HepG2 (cell line): ENCODE measurements around the gene BTBD19. TPM values are rescaled to one million over a fixed set of nuclear protein-coding genes. Genes with fewer than 3 reads are reported as not detected.

Source experiments
- CBX5 ChIP-seq: sonication (generic); formaldehyde crosslinking; IDR thresholded peaks from 2 replicates; pipeline ENCODE4 v1.4.0; 2020; ENCODE audit warnings: missing genetic modification reagents, borderline replicate concordance
- GATAD2A ChIP-seq: IDR thresholded peaks from 2 replicates; pipeline ENCODE4 v1.6.1; 2016
- HNRNPL ChIP-seq: fragments of 200-400 bp; formaldehyde crosslinking; IDR thresholded peaks from 2 replicates; pipeline ENCODE4 v1.6.1; 2017; ENCODE audit warnings: mild to moderate bottlenecking, low read depth, low read length
- MLLT10 ChIP-seq: sonication (generic); formaldehyde crosslinking; IDR thresholded peaks from 2 replicates; pipeline ENCODE4 v1.4.0; 2020; ENCODE audit warnings: missing genetic modification reagents
- NFIB ChIP-seq: sonication (generic); formaldehyde crosslinking; IDR thresholded peaks from 2 replicates; pipeline ENCODE4 v1.9.0; 2021; ENCODE audit warnings: missing genetic modification reagents, mild to moderate bottlenecking, borderline replicate concordance
- PHF5A ChIP-seq: IDR thresholded peaks from one replicate; pipeline ENCODE4 v1.6.1; 2018; ENCODE audit warnings: low read depth, missing genetic modification reagents; ENCODE audit not compliant: unreplicated experiment
- SALL1 ChIP-seq: sonication (generic); formaldehyde crosslinking; IDR thresholded peaks from 2 replicates; pipeline ENCODE4 v1.8.0; 2022; ENCODE audit warnings: mild to moderate bottlenecking, missing genetic modification reagents
- TBL1XR1 ChIP-seq: fragments of 150-350 bp; IDR thresholded peaks from 2 replicates; pipeline ENCODE4 v1.6.1; 2014; ENCODE audit warnings: borderline replicate concordance, low read length; ENCODE audit not compliant: partially characterized antibody
- TRIM24 ChIP-seq: sonication (generic); formaldehyde crosslinking; IDR thresholded peaks from 2 replicates; pipeline ENCODE4 v1.8.0; 2022; ENCODE audit warnings: mild to moderate bottlenecking, missing genetic modification reagents
- ZC3H4 ChIP-seq: sonication (generic); formaldehyde crosslinking; IDR thresholded peaks from 2 replicates; pipeline ENCODE4 v1.4.0; 2020; ENCODE audit warnings: missing genetic modification reagents, borderline replicate concordance
- ZNF12 ChIP-seq: sonication (generic); formaldehyde crosslinking; IDR thresholded peaks from 2 replicates; pipeline ENCODE4 v1.5.0; 2020; ENCODE audit warnings: missing genetic modification reagents
- ZNF431 ChIP-seq: sonication (generic); formaldehyde crosslinking; IDR thresholded peaks from 2 replicates; pipeline ENCODE4 v1.9.0; 2022; ENCODE audit warnings: missing genetic modification reagents, low read depth, mild to moderate bottlenecking, borderline replicate concordance
- ZNF484 ChIP-seq: sonication (generic); formaldehyde crosslinking; IDR thresholded peaks from 2 replicates; pipeline ENCODE4 v1.5.1; 2020; ENCODE audit warnings: mild to moderate bottlenecking, low read depth, missing genetic modification reagents, borderline replicate concordance
- ZNF530 ChIP-seq: sonication (generic); formaldehyde crosslinking; IDR thresholded peaks from 2 replicates; pipeline ENCODE4 v1.5.0; 2020; ENCODE audit warnings: low read depth, mild to moderate bottlenecking, missing genetic modification reagents
- ZNF557 ChIP-seq: sonication (generic); formaldehyde crosslinking; IDR thresholded peaks from 2 replicates; pipeline ENCODE4 v1.4.0; 2020; ENCODE audit warnings: missing genetic modification reagents
- ZNF614 ChIP-seq: IDR thresholded peaks from 2 replicates; pipeline ENCODE4 v1.6.1; 2018; ENCODE audit warnings: missing biosample characterization, missing genetic modification reagents, inconsistent platforms, borderline replicate concordance
- ZSCAN31 ChIP-seq: sonication (generic); formaldehyde crosslinking; IDR thresholded peaks from 2 replicates; pipeline ENCODE4 v1.5.0; 2020; ENCODE audit warnings: low read depth, mild to moderate bottlenecking, missing genetic modification reagents
- polyA plus RNA-seq, 8 experiments: library from polyadenylated mRNA; depleted of rRNA in 3 of 8; stranded (reverse) in 7 of 8; unstranded in 1 of 8; fragments of >200 nt; fragmentation: Illumina TruSeq in 4 of 8; extraction: Trizol in 4 of 8; gene quantifications; 2 replicates each; pipeline versions ENCODE4 v1.2.1 to v1.2.3, GENCODE V29; 2011 to 2016; ENCODE audit warnings: low read depth in 4 of 8, missing spikeins in 1 of 8, mixed read lengths in 1 of 8; ENCODE audit not compliant: insufficient read depth in 1 of 8
- total RNA-seq, 5 experiments: library from RNA; depleted of rRNA; stranded (reverse); fragments of >200 nt; fragmentation: Illumina TruSeq; extraction: Trizol; gene quantifications; 2 replicates each; pipeline ENCODE4 v1.2.3, GENCODE V29; 2016; ENCODE audit warnings: low read depth in 1 of 5
- TF ChIP-seq, protein P1 (sequence below): sonication (generic); formaldehyde crosslinking; IDR thresholded peaks from 2 replicates; pipeline ENCODE4 v1.4.0; 2020; ENCODE audit warnings: missing genetic modification reagents
- TF ChIP-seq, protein P2 (sequence below): sonication (generic); formaldehyde crosslinking; IDR thresholded peaks from 2 replicates; pipeline ENCODE4 v1.4.0; 2020; ENCODE audit warnings: mild to moderate bottlenecking, missing genetic modification reagents, borderline replicate concordance
- TF ChIP-seq, protein P3 (sequence below): sonication (generic); formaldehyde crosslinking; IDR thresholded peaks from 2 replicates; pipeline ENCODE4 v1.4.0; 2020; ENCODE audit warnings: mild to moderate bottlenecking, missing genetic modification reagents

Gene BTBD19
- total and polyA plus RNA-seq, 2 of the 13 experiments (the other 11 are each of a cell fraction or from before 2014, with no cell fraction given) = 2.7 to 6.7 TPM

DNA sequence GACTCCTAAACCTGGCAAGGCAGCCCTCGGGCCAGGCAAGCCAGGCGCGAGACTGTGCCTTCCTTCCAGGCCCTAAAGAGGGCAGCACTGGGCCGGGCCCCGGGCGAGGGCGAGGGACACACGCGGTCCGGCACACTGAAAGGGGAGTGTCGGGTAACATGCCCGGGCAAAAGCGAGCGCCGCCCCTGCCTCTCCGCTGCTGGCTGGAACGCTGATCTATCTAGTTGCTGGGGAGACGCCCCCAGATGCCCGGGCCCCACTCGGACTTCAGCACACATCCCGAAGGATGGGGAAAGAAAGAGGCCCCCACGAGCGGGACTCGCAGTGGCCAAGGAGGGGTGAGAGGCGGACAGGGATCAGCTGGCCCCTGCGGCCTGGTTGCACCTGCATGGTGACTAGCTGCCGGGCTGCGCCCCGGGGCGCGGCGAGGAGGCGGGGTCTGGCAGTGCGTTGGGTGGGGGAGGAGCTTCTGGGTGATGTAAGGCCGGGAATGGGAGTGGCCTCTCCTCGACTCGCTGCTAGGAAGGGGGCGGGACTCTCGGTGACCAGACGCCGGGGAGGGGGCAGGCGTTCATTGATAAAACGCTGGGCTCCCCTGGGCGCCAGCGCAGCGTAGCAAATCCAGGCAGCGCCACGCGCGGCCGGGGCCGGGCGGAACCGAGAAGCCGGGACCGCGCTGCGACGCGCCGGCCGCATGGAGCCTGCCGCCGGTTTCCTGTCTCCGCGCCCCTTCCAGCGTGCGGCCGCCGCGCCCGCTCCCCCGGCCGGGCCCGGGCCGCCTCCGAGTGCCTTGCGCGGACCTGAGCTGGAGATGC, 8.3 kb upstream of the BTBD19 start, which contains the start of gene PLK3 (continued):
- TF ChIP-seq ZNF431 (CRISPR knock-in tag) (peak; percentile 65; the same call in 1 of the 2 replicates), ZC3H4 (CRISPR knock-in tag) (no peak), TBL1XR1 (no peak), HNRNPL (peak; percentile 94), ZNF557 (no peak), CBX5 (CRISPR knock-in tag) (peak; percentile 21; the same call in 1 of the 2 replicates), ZNF614 (CRISPR knock-in tag) (no peak; the same call in 1 of the 2 replicates), SALL1 (CRISPR knock-in tag) (peak; percentile 81), ZNF484 (CRISPR knock-in tag) (no peak), ZNF12 (CRISPR knock-in tag) (0 out of 2 replicates have a peak, but pooled peaks have one; percentile 54), PHF5A (CRISPR knock-in tag) (no peak), ZNF530 (CRISPR knock-in tag) (no peak), GATAD2A (peak; percentile 75; the same call in 1 of the 2 replicates), TRIM24 (CRISPR knock-in tag) (no peak), MLLT10 (CRISPR knock-in tag) (no peak), NFIB (CRISPR knock-in tag) (no peak), ZSCAN31 (CRISPR knock-in tag) (peak; percentile 34; the same call in 1 of the 2 replicates)
- TF ChIP-seq, protein P1, sequence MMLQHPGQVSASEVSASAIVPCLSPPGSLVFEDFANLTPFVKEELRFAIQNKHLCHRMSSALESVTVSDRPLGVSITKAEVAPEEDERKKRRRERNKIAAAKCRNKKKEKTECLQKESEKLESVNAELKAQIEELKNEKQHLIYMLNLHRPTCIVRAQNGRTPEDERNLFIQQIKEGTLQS (CRISPR knock-in tag) = peak; percentile 43; the same call in 1 of the 2 replicates
- TF ChIP-seq, protein P2, sequence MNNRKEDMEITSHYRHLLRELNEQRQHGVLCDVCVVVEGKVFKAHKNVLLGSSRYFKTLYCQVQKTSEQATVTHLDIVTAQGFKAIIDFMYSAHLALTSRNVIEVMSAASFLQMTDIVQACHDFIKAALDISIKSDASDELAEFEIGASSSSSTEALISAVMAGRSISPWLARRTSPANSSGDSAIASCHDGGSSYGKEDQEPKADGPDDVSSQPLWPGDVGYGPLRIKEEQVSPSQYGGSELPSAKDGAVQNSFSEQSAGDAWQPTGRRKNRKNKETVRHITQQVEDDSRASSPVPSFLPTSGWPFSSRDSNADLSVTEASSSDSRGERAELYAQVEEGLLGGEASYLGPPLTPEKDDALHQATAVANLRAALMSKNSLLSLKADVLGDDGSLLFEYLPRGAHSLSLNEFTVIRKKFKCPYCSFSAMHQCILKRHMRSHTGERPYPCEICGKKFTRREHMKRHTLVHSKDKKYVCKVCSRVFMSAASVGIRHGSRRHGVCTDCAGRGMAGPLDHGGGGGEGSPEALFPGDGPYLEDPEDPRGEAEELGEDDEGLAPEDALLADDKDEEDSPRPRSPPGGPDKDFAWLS = no peak
- TF ChIP-seq, protein P3, sequence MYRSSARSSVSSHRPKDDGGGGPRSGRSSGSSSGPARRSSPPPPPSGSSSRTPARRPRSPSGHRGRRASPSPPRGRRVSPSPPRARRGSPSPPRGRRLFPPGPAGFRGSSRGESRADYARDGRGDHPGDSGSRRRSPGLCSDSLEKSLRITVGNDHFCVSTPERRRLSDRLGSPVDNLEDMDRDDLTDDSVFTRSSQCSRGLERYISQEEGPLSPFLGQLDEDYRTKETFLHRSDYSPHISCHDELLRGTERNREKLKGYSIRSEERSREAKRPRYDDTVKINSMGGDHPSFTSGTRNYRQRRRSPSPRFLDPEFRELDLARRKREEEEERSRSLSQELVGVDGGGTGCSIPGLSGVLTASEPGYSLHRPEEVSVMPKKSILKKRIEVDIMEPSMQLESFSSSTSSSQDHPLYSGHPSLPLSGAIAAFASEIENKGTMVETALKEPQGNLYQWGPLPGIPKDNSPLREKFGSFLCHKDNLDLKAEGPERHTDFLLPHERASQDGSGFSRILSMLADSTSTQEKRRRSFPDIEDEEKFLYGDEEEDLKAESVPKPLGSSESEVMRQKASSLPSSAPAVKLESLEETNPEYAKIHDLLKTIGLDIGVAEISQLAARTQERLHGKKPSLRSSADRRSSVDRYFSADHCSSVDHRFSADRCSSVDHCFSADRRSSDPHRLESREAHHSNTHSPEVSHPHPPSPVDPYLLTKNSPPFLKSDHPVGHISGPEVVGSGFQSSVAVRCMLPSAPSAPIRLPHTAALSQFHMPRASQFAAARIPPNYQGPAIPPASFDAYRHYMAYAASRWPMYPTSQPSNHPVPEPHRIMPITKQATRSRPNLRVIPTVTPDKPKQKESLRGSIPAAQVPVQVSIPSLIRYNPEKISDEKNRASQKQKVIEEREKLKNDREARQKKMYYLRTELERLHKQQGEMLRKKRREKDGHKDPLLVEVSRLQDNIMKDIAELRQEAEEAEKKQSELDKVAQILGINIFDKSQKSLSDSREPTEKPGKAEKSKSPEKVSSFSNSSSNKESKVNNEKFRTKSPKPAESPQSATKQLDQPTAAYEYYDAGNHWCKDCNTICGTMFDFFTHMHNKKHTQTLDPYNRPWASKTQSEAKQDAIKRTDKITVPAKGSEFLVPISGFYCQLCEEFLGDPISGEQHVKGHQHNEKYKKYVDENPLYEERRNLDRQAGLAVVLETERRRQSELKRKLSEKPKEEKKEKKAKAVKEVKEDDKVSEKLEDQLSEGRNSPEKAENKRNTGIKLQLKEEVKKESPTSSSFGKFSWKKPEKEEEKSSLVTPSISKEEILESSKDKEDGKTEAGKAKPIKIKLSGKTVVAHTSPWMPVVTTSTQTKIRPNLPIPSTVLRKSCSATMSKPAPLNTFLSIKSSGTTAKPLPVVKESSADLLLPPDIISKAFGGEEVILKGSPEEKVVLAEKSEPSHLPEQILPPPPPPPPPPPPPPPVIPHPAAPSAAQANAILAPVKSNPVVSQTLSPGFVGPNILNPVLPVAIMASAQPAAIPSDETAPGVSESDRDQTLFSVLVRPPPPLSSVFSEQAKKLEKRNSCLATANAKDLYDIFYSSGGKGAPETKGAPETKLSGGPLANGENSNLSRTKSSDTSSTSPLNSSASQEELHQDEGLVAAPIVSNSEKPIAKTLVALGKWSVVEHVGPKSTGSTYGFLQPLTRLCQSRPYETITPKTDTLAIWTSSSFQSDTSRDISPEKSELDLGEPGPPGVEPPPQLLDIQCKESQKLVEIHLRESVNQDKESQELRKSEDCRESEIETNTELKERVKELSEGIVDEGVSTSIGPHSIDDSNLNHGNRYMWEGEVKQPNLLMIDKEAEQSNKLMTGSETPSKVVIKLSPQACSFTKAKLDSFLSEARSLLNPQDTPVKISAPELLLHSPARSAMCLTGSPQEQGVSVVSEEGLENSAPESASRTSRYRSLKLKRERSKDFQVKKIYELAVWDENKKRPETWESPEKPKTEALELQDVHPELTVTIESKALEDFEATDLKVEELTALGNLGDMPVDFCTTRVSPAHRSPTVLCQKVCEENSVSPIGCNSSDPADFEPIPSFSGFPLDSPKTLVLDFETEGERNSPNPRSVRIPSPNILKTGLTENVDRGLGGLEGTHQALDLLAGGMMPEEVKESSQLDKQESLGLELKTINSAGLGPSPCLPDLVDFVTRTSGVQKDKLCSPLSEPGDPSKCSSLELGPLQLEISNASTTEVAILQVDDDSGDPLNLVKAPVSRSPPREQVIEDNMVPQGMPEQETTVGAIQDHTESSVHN (CRISPR knock-in tag) = no peak
